IMR-90 (cell line): ENCODE measurements around the gene TFPI. TPM values are rescaled to one million over a fixed set of nuclear protein-coding genes. Genes with fewer than 3 reads are reported as not detected.
A peak's percentile ranks its signal among the peaks of the same experiment; 100 is the strongest.

Source experiments
- ATAC-seq: fragments of 200-7000 bp; cut with Tn5 transposase; 2 replicates; pipeline ENCODE4 v1.9.1; 2020; ENCODE audit warnings: low read depth, mild to moderate bottlenecking, moderate library complexity
- BruUV-seq: library from RNA; stranded (reverse); fragments of 400-500 nt; replicated peaks from 2 replicates; lab custom pipeline; 2021; lab: Mats Ljungman, UMichigan
- CTCF ChIA-PET: fragments of 300-600 bp; formaldehyde crosslinking; extraction: SDS; loops from one replicate; lab custom pipeline; 2021; ENCODE audit warnings: antibody characterized with exemption; lab: Yijun Ruan, JAX
- POLR2A ChIA-PET: fragments of 300-600 bp; sonication (Branson Sonifier 250); formaldehyde crosslinking; loops from one replicate; lab custom pipeline; 2022; ENCODE audit warnings: antibody characterized with exemption; ENCODE audit not compliant: unreplicated experiment; lab: Charles Lee
- DNase-seq: peaks from one replicate; pipeline ENCODE4 v3.0.0; 2013
- H2AFZ ChIP-seq: replicated peaks from 2 replicates; pipeline ENCODE3; 2013; ENCODE audit warnings: low read length, mild to moderate bottlenecking; ENCODE audit not compliant: poor library complexity
- H2AK5ac ChIP-seq: 2 replicates; pipeline ENCODE4 v1.6.1; 2013; ENCODE audit warnings: low read depth, low read length, inconsistent platforms
- H2AK9ac ChIP-seq: replicated peaks from 2 replicates; pipeline ENCODE3; 2013; ENCODE audit warnings: mild to moderate bottlenecking, low read depth, low read length, moderate library complexity; ENCODE audit not compliant: poor library complexity
- H2BK120ac ChIP-seq: 2 replicates; pipeline ENCODE4 v1.6.1; 2013; ENCODE audit warnings: low read depth, low read length, inconsistent platforms
- H2BK15ac ChIP-seq: 3 replicates; pipeline ENCODE4 v1.6.1; 2013; ENCODE audit warnings: low read depth, low read length, inconsistent platforms
- H2BK20ac ChIP-seq: 2 replicates; pipeline ENCODE4 v1.6.1; 2013; ENCODE audit warnings: low read depth, mild to moderate bottlenecking, inconsistent platforms, low read length, moderate library complexity
- H2BK5ac ChIP-seq: 2 replicates; pipeline ENCODE4 v1.6.1; 2013; ENCODE audit warnings: mild to moderate bottlenecking, low read depth, low read length, inconsistent platforms; ENCODE audit not compliant: poor library complexity, severe bottlenecking
- H3K14ac ChIP-seq: replicated peaks from 2 replicates; pipeline ENCODE4 v1.6.1; 2013; ENCODE audit warnings: low read depth, low read length, inconsistent platforms
- H3K18ac ChIP-seq: 2 replicates; pipeline ENCODE4 v1.6.1; 2013; ENCODE audit warnings: low read depth, low read length, control low read depth
- H3K23ac ChIP-seq: 2 replicates; pipeline ENCODE4 v1.6.1; 2013; ENCODE audit warnings: low read depth, low read length, inconsistent platforms
- H3K27ac ChIP-seq: 2 replicates; pipeline ENCODE4 v1.5.1; 2013; ENCODE audit warnings: mild to moderate bottlenecking, control low read depth, low read length; ENCODE audit not compliant: insufficient read depth
- H3K27me3 ChIP-seq: 2 replicates; pipeline ENCODE4 v1.6.1; 2013; ENCODE audit warnings: low read length; ENCODE audit not compliant: control insufficient read depth, insufficient read depth
- H3K36me3 ChIP-seq: 2 replicates; pipeline ENCODE4 v1.6.1; 2013; ENCODE audit warnings: low read length, mixed read lengths; ENCODE audit not compliant: control insufficient read depth, insufficient read depth
- H3K4ac ChIP-seq: 2 replicates; pipeline ENCODE4 v1.6.1; 2013; ENCODE audit warnings: low read depth, low read length, inconsistent platforms
- H3K4me1 ChIP-seq: 2 replicates; pipeline ENCODE4 v1.6.1; 2013; ENCODE audit warnings: low read length, mixed read lengths; ENCODE audit not compliant: control insufficient read depth, insufficient read depth
- H3K4me2 ChIP-seq: 2 replicates; pipeline ENCODE4 v1.6.1; 2013; ENCODE audit warnings: low read depth, mild to moderate bottlenecking, control low read depth, low read length, moderate library complexity
- H3K4me3 ChIP-seq: 2 replicates; pipeline ENCODE4 v1.5.1; 2013; ENCODE audit warnings: low read depth, mild to moderate bottlenecking, control low read depth, low read length, moderate library complexity; ENCODE audit not compliant: insufficient read depth
- H3K56ac ChIP-seq: 2 replicates; pipeline ENCODE4 v1.6.1; 2013; ENCODE audit warnings: low read length, inconsistent platforms; ENCODE audit not compliant: insufficient read depth; ENCODE audit errors: extremely low read depth
- H3K79me1 ChIP-seq, 2 experiments: 2 replicates each; pipeline ENCODE4 v1.6.1; 2013; ENCODE audit warnings: low read length in 2 of 2, inconsistent platforms in 1 of 2, low read depth in 1 of 2
- H3K9ac ChIP-seq: 2 replicates; pipeline ENCODE4 v1.6.1; 2013; ENCODE audit warnings: low read depth, low read length, control low read depth
- H3K9me1 ChIP-seq: 2 replicates; pipeline ENCODE4 v1.6.1; 2013; ENCODE audit warnings: low read length, inconsistent platforms; ENCODE audit not compliant: insufficient read depth
- H3K9me3 ChIP-seq: 2 replicates; pipeline ENCODE4 v1.6.1; 2013; ENCODE audit warnings: low read length; ENCODE audit not compliant: control insufficient read depth, insufficient read depth
- H4K20me1 ChIP-seq: 2 replicates; pipeline ENCODE4 v1.6.1; 2013; ENCODE audit warnings: low read length, inconsistent platforms; ENCODE audit not compliant: insufficient read depth
- H4K5ac ChIP-seq: 2 replicates; pipeline ENCODE4 v1.6.1; 2013; ENCODE audit warnings: mild to moderate bottlenecking, low read depth, low read length, control low read depth
- H4K8ac ChIP-seq, 2 experiments: 2 replicates each; pipeline ENCODE4 v1.6.1; 2013; ENCODE audit warnings: low read depth in 2 of 2, low read length in 2 of 2, control low read depth in 1 of 2, inconsistent platforms in 1 of 2
- H4K91ac ChIP-seq: 2 replicates; pipeline ENCODE4 v1.6.1; 2013; ENCODE audit warnings: low read depth, low read length, inconsistent platforms; ENCODE audit not compliant: insufficient read depth
- BHLHE40 ChIP-seq: fragments of 150-350 bp; IDR thresholded peaks from 2 replicates; pipeline ENCODE4 v1.6.1; 2016; ENCODE audit warnings: mild to moderate bottlenecking, low read depth, low read length
- CEBPB ChIP-seq: IDR thresholded peaks from 2 replicates; pipeline ENCODE4 v1.6.1; 2012; ENCODE audit warnings: low read depth, low read length, improper control_type of control experiment
- CHD1 ChIP-seq: IDR thresholded peaks from 2 replicates; pipeline ENCODE4 v1.6.1; 2012; ENCODE audit warnings: low read depth, low read length, improper control_type of control experiment
- ELK1 ChIP-seq: fragments of 150-350 bp; IDR thresholded peaks from 2 replicates; pipeline ENCODE4 v1.6.1; 2016; ENCODE audit warnings: low read depth, mild to moderate bottlenecking, low read length, moderate library complexity, borderline replicate concordance
- NFE2L2 ChIP-seq: fragments of 150-350 bp; IDR thresholded peaks from 2 replicates; pipeline ENCODE4 v1.6.1; 2016; ENCODE audit warnings: low read depth, mild to moderate bottlenecking, low read length
- RAD21 ChIP-seq: IDR thresholded peaks from 2 replicates; pipeline ENCODE4 v1.6.1; 2012; ENCODE audit warnings: low read length, improper control_type of control experiment
- RFX5 ChIP-seq: IDR thresholded peaks from 2 replicates; pipeline ENCODE4 v1.8.0; 2012; ENCODE audit warnings: low read depth, mild to moderate bottlenecking, low read length, moderate library complexity
- WGBS, 2 experiments: methylation state at CpG; one replicate each; pipeline versions ENCODE4 v1.1.5 to v1.1.7; 2013; ENCODE audit warnings: missing lambda C conversion rate in 2 of 2; ENCODE audit not compliant: insufficient read length in 1 of 2; ENCODE audit errors: extremely low coverage in 2 of 2; 5-methylcytosine and 5-hydroxymethylcytosine counted together
- dilution Hi-C: fragments of 300-500 bp; cut with HindIII; formaldehyde crosslinking; loops from one replicate; pipeline ENCODE4 v1.14.3; 2018; ENCODE audit warnings: low sequenced_read_pairs; ENCODE audit not compliant: unreplicated experiment
- in situ Hi-C: fragments of 300-500 bp; cut with MboI; formaldehyde crosslinking; loops from 3 replicates; pipeline ENCODE4 v1.14.3; 2019; ENCODE audit warnings: low sequenced_read_pairs, inconsistent platforms, mixed read lengths
- intact Hi-C: fragments of 100-400 bp; cut with micrococcal nuclease; formaldehyde crosslinking; loops from 2 replicates; pipeline ENCODE4 v1.10.0; 2022
- polyA plus RNA-seq, 3 experiments: library from polyadenylated mRNA; depleted of rRNA; stranded (reverse); fragments of >200 nt; gene quantifications; 2 replicates each; pipeline ENCODE4 v1.2.3, GENCODE V29; 2012; ENCODE audit warnings: low replicate concordance in 1 of 3
- total RNA-seq: library from RNA; depleted of rRNA; stranded (reverse); fragments of >200 nt; gene quantifications from 2 replicates; pipeline ENCODE4 v1.2.3, GENCODE V29; 2012
- TF ChIP-seq, protein P1 (sequence below): fragments of 150-350 bp; IDR thresholded peaks from 2 replicates; pipeline ENCODE4 v1.6.1; 2017; ENCODE audit warnings: mild to moderate bottlenecking, antibody characterized with exemption, low read length, low read depth

The TFPI gene
- total and polyA plus RNA-seq, 2 of the 4 experiments (the other 2 are of a cell fraction): 33.9 to 83.0 TPM

DNA sequence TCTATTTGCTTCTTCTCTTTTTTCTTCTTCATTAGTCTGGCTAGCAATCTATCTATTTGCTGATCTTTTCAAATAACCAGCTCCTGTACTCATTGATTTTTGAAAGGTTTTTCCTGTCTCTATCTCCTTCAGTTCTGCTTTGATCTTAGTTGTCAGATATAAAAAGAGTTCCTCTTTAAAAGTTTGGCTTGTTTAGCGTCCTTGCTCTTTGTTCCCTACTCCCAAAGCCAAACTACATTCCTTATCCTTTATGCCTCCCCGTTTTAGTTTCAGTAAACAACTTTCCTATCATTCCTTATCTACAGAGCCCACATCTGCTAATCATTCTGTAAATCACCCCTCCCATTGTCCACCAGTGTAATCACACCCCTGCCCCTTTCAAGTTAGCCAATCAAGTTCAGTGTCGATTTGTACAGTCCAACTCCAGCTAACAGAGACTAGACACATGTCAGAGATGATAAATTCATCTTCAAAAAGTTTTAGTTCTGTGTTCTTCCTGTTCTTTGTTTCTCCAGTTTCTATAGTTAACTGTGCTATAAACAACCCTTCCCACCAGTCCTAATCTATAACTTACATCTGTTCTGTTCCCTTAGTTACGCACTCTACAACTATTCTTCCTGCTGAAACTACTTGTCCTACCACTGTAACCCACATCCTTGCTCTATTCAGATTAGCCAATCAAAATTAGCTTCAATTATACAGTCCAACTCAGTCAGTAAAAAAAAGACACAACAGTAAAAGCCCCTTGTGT is 44.4 kb downstream of the TFPI start:
- H3K18ac ChIP-seq: no peak overlapping the region
- no peak overlapping the region for H2BK120ac ChIP-seq
- no peak overlapping the region for H3K9ac ChIP-seq
- no peak overlapping the region for H4K5ac ChIP-seq
- peak; percentile 14; the same call in 1 of the 2 replicates for ATAC-seq
- no peak overlapping the region for H3K23ac ChIP-seq
- no peak overlapping the region for H4K8ac ChIP-seq
- no peak overlapping the region for H3K4me3 ChIP-seq
- H3K56ac ChIP-seq: no peak overlapping the region
- peaks cover 0 to 7% of the 10 kb centered on the region in 2 experiments; a peak in 2 of 4 replicates for H3K79me1 ChIP-seq
- POLR2A ChIA-PET: no interaction called here
- H3K27me3 ChIP-seq: no peaks in the 10 kb centered on the region
- BruUV-seq: no TSS peak
- CTCF ChIA-PET: interaction anchor here (1.1 kb wide), 1 partner anchor 71 kb away, joined by 3 read pairs; no protein-coding TSS in a partner anchor
- H3K4me2 ChIP-seq: no peak overlapping the region
- no peak overlapping the region for H3K4ac ChIP-seq
- H2AK5ac ChIP-seq: 0 out of 2 replicates have a peak overlapping the region, but pooled peaks have one; percentile 7
- H3K4me1 ChIP-seq: peaks cover 4% of the 10 kb centered on the region; the same call in 1 of the 2 replicates
- H2BK15ac ChIP-seq: no peak overlapping the region
- no peak overlapping the region for H4K91ac ChIP-seq
- 22% methylated on average over 2 of the region's 4 CpGs; no CpG with 5 or more reads in 1 of the 2 experiments for WGBS, 2 experiments
- no peak overlapping the region for H2AK9ac ChIP-seq
- peaks cover 13% of the 10 kb centered on the region for H3K36me3 ChIP-seq
- no peak overlapping the region for H2AFZ ChIP-seq
- intact Hi-C loops: no loop called here
- DNase-seq: no peak
- H3K27ac ChIP-seq: no peak overlapping the region
- in situ Hi-C loops: loop anchor here (10.0 kb wide), 1 partner anchor 1905 kb away; no protein-coding TSS in a partner anchor
- H4K20me1 ChIP-seq: no peaks in the 10 kb centered on the region
- TF ChIP-seq ELK1: no peak
- no peak for TF ChIP-seq RFX5
- TF ChIP-seq CHD1: no peak
- TF ChIP-seq CEBPB: no peak
- no peak for TF ChIP-seq RAD21
- TF ChIP-seq, protein P1, sequence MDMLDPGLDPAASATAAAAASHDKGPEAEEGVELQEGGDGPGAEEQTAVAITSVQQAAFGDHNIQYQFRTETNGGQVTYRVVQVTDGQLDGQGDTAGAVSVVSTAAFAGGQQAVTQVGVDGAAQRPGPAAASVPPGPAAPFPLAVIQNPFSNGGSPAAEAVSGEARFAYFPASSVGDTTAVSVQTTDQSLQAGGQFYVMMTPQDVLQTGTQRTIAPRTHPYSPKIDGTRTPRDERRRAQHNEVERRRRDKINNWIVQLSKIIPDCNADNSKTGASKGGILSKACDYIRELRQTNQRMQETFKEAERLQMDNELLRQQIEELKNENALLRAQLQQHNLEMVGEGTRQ: no peak
- TF ChIP-seq BHLHE40: no peak
- TF ChIP-seq NFE2L2: no peak
- H2BK20ac ChIP-seq: no peak overlapping the region
- H3K9me1 ChIP-seq: no peaks in the 10 kb centered on the region
- no peak overlapping the region for H2BK5ac ChIP-seq
- no peak overlapping the region for H3K14ac ChIP-seq
- dilution Hi-C loops: no loop called here
- H3K9me3 ChIP-seq: peaks cover 2% of the 10 kb centered on the region; the same call in 1 of the 2 replicates
